NCI-H187 (cell line): ENCODE data around the gene OR52B4.
"Not testable (repeated sequence)": the region's sequence is repeated elsewhere in the genome, so short reads cannot be mapped to it uniquely, and the experiment has no call there.

Experiments used
- DNase-seq, 2 experiments: peaks; one replicate each; lab custom pipeline; 2025; lab: John Stamatoyannopoulos, UW

OR52B4 gene

GRCh38 chr11:4368286-4368685 lies at the start of gene OR52B4:
Gene OR52B4 (minus strand): TSS chr11:4368386. CDS start chr11:4368295, 91 bp downstream.
- no peak for DNase-seq

- DNase-seq: no peak
Observed at GRCh38 chr11:4416816-4417215, 48.6 kb upstream of the OR52B4 start.

- DNase-seq: no peak
Observed at GRCh38 chr11:4416306-4416705, 48.1 kb upstream of the OR52B4 start.

GRCh38 chr11:4406206-4406605 lies 38.0 kb upstream of the OR52B4 start:
- not testable (repeated sequence) for DNase-seq

- DNase-seq: no peak
Observed at GRCh38 chr11:4393858-4394223, 25.7 kb upstream of the OR52B4 start.

- DNase-seq: peak in 1 of 2 experiments; percentile 3
Observed at GRCh38 chr11:4393209-4393857, 25.1 kb upstream of the OR52B4 start, which contains the start of gene TRIM21. Gene TRIM21 (minus strand): TSS chr11:4393702. CDS start chr11:4390409, 3,293 bp downstream.

GRCh38 chr11:4388221-4388620 lies 20.0 kb upstream of the OR52B4 start:
- DNase-seq: no peak

GRCh38 chr11:4385978-4386740 lies 18.0 kb upstream of the OR52B4 start:
- no peak for DNase-seq

- no peak for DNase-seq
Observed at GRCh38 chr11:4381901-4382300, 13.7 kb upstream of the OR52B4 start.

- no peak for DNase-seq
Observed at GRCh38 chr11:4375431-4376140, 7.4 kb upstream of the OR52B4 start.

- DNase-seq: no peak
Observed at GRCh38 chr11:4370166-4370565, 2.0 kb upstream of the OR52B4 start.

GRCh38 chr11:4348142-4348541 lies 20.0 kb downstream of the OR52B4 start:
- not testable (repeated sequence) for DNase-seq

- not testable (repeated sequence) for DNase-seq
Observed at GRCh38 chr11:4345366-4345765, 22.8 kb downstream of the OR52B4 start.

- DNase-seq: not testable (repeated sequence)
Observed at GRCh38 chr11:4334356-4334755, 33.8 kb downstream of the OR52B4 start.
